HepG2 (cell line): ENCODE results near the gene SIAH1. TPM values are rescaled to one million over a fixed set of nuclear protein-coding genes. Genes with fewer than 3 reads are reported as not detected.

Source experiments
- CHD2 ChIP-seq: IDR thresholded peaks from 2 replicates; pipeline ENCODE4 v1.6.1; 2011; ENCODE audit warnings: low read depth, low read length, improper control_type of control experiment
- DMAP1 ChIP-seq: IDR thresholded peaks from 2 replicates; pipeline ENCODE4 v1.6.1; 2016
- ETV6 ChIP-seq: sonication (generic); formaldehyde crosslinking; conservative IDR thresholded peaks from 2 replicates; pipeline ENCODE4 v1.4.0; 2020; ENCODE audit warnings: missing genetic modification reagents
- FOXA1 ChIP-seq, 2 experiments: fragments of 450-650 bp in 1 of 2; sonication (generic) in 1 of 2; formaldehyde crosslinking in 1 of 2; IDR thresholded peaks; 2 replicates each; pipeline versions ENCODE4 v1.4.0 to v1.6.1; 2016 to 2020; ENCODE audit warnings: missing genetic modification reagents in 1 of 2
- FOXO1 ChIP-seq: sonication (generic); formaldehyde crosslinking; IDR thresholded peaks from 2 replicates; pipeline ENCODE4 v1.4.0; 2020; ENCODE audit warnings: missing genetic modification reagents
- GLI4 ChIP-seq: sonication (generic); formaldehyde crosslinking; IDR thresholded peaks from 2 replicates; pipeline ENCODE4 v1.5.1; 2020; ENCODE audit warnings: missing genetic modification reagents, mild to moderate bottlenecking, moderate library complexity, borderline replicate concordance
- HDAC1 ChIP-seq: sonication (generic); formaldehyde crosslinking; IDR thresholded peaks from 2 replicates; pipeline ENCODE4 v1.5.1; 2020; ENCODE audit warnings: mild to moderate bottlenecking, missing genetic modification reagents
- MEF2D ChIP-seq: sonication (generic); formaldehyde crosslinking; IDR thresholded peaks from 2 replicates; pipeline ENCODE4 v1.5.1; 2020; ENCODE audit warnings: mild to moderate bottlenecking, missing genetic modification reagents
- NCOA5 ChIP-seq: sonication (generic); formaldehyde crosslinking; IDR thresholded peaks from 2 replicates; pipeline ENCODE4 v1.4.0; 2020; ENCODE audit warnings: missing genetic modification reagents
- NFATC3 ChIP-seq: sonication (generic); formaldehyde crosslinking; IDR thresholded peaks from 2 replicates; pipeline ENCODE4 v1.5.1; 2020; ENCODE audit warnings: mild to moderate bottlenecking, missing genetic modification reagents
- NR2F1 ChIP-seq, 2 experiments: fragments of 450-650 bp in 1 of 2; formaldehyde crosslinking in 1 of 2; IDR thresholded peaks; 2 replicates each; pipeline versions ENCODE4 v1.5.0 to v1.6.1; 2016 to 2020; ENCODE audit warnings: mild to moderate bottlenecking in 1 of 2, missing compliant biosample characterization in 1 of 2, missing genetic modification reagents in 1 of 2, moderate library complexity in 1 of 2
- SALL1 ChIP-seq: sonication (generic); formaldehyde crosslinking; IDR thresholded peaks from 2 replicates; pipeline ENCODE4 v1.8.0; 2022; ENCODE audit warnings: mild to moderate bottlenecking, missing genetic modification reagents
- SP140L ChIP-seq: sonication (generic); formaldehyde crosslinking; IDR thresholded peaks from 2 replicates; pipeline ENCODE4 v1.4.0; 2020; ENCODE audit warnings: missing genetic modification reagents, borderline replicate concordance
- SP4 ChIP-seq: sonication (generic); formaldehyde crosslinking; IDR thresholded peaks from 2 replicates; pipeline ENCODE4 v1.8.1; 2023; ENCODE audit warnings: mild to moderate bottlenecking, missing genetic modification reagents
- ZC3H13 ChIP-seq: sonication (generic); formaldehyde crosslinking; IDR thresholded peaks from 2 replicates; pipeline ENCODE4 v1.8.1; 2023; ENCODE audit warnings: mild to moderate bottlenecking, missing genetic modification reagents, moderate library complexity
- ZNF224 ChIP-seq: sonication (generic); formaldehyde crosslinking; IDR thresholded peaks from 2 replicates; pipeline ENCODE4 v1.5.0; 2020; ENCODE audit warnings: mild to moderate bottlenecking, missing genetic modification reagents
- ZNF235 ChIP-seq: sonication (generic); formaldehyde crosslinking; IDR thresholded peaks from 2 replicates; pipeline ENCODE4 v1.8.1; 2023; ENCODE audit warnings: mild to moderate bottlenecking, missing genetic modification reagents, borderline replicate concordance
- ZNF274 ChIP-seq: sonication (generic); formaldehyde crosslinking; IDR thresholded peaks from 2 replicates; pipeline ENCODE4 v1.5.1; 2020; ENCODE audit warnings: mild to moderate bottlenecking, missing genetic modification reagents
- ZNF737 ChIP-seq: sonication (generic); formaldehyde crosslinking; IDR thresholded peaks from 2 replicates; pipeline ENCODE4 v1.5.0; 2020; ENCODE audit warnings: missing genetic modification reagents, mild to moderate bottlenecking, borderline replicate concordance
- polyA plus RNA-seq, 8 experiments: library from polyadenylated mRNA; depleted of rRNA in 3 of 8; stranded (reverse) in 7 of 8; unstranded in 1 of 8; fragments of >200 nt; fragmentation: Illumina TruSeq in 4 of 8; extraction: Trizol in 4 of 8; gene quantifications; 2 replicates each; pipeline versions ENCODE4 v1.2.1 to v1.2.3, GENCODE V29; 2011 to 2016; ENCODE audit warnings: low read depth in 4 of 8, missing spikeins in 1 of 8, mixed read lengths in 1 of 8; ENCODE audit not compliant: insufficient read depth in 1 of 8
- total RNA-seq, 5 experiments: library from RNA; depleted of rRNA; stranded (reverse); fragments of >200 nt; fragmentation: Illumina TruSeq; extraction: Trizol; gene quantifications; 2 replicates each; pipeline ENCODE4 v1.2.3, GENCODE V29; 2016; ENCODE audit warnings: low read depth in 1 of 5

The SIAH1 gene
- total and polyA plus RNA-seq, 2 of the 13 experiments (the other 11 are each of a cell fraction or from before 2014, with no cell fraction given): 16.0 to 28.6 TPM

DNA sequence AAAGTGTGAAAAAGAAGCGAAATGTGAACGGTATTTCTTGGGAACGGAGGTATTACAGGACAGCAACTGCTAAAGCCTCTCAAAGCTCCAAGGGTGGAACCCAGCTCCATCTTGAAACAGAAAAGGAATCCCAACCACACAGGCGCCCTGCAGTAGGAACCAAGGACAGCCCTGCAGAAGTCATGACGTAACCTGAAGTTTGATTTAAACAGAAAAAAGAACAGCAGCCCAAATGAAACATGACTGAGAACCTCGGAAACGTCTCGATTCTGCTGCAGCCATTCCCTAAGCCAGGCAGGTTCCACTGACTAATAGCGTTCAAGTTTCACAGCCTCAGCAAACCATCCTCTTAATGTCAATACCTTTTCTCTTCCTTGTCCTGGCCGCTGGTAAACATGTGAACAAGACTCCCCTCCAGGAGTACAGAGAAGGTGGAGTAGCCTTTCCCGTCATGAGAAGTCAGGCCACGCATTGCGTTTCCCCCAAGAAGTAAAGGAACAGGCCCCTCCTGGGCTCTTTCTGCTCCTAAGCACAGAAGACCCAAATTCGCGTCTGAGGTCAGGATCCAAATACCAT, 20.1 kb downstream of the SIAH1 start (continued):
- TF ChIP-seq ETV6: 0 out of 2 replicates have a peak, but pooled peaks have one; percentile 1
- TF ChIP-seq ZNF737 (CRISPR knock-in tag): peak; percentile 59
- TF ChIP-seq DMAP1 (CRISPR knock-in tag): 0 out of 2 replicates have a peak, but pooled peaks have one; percentile 1
- peak; percentile 62; the same call in 1 of the 2 replicates for TF ChIP-seq ZNF235
- no peak for TF ChIP-seq FOXA1 (IDR thresholded peaks at IDR 0.05)
- peak; percentile 43; the same call in 1 of the 2 replicates for TF ChIP-seq FOXA1 (CRISPR knock-in tag; IDR thresholded peaks at IDR 0.05)
- 0 out of 4 replicates have a peak, but pooled peaks of 1 of the 2 experiments have one; percentile 12 for TF ChIP-seq NR2F1 (CRISPR knock-in tag; IDR thresholded peaks at IDR 0.05)
- TF ChIP-seq GLI4 (CRISPR knock-in tag): peak; percentile 93; the same call in 1 of the 2 replicates
- TF ChIP-seq MEF2D (CRISPR knock-in tag): 0 out of 2 replicates have a peak, but pooled peaks have one; percentile 27
- TF ChIP-seq NCOA5: no peak
- TF ChIP-seq CHD2: no peak
- TF ChIP-seq HDAC1 (CRISPR knock-in tag): peak; percentile 36; the same call in 1 of the 2 replicates
- 0 out of 2 replicates have a peak, but pooled peaks have one; percentile 22 for TF ChIP-seq NFATC3 (CRISPR knock-in tag)
- no peak for TF ChIP-seq ZNF274
- no peak for TF ChIP-seq SP140L (CRISPR knock-in tag)
- no peak for TF ChIP-seq SALL1 (CRISPR knock-in tag)
- TF ChIP-seq SP4: no peak
- TF ChIP-seq FOXO1: 0 out of 2 replicates have a peak, but pooled peaks have one; percentile 5
- 0 out of 2 replicates have a peak, but pooled peaks have one; percentile 6 for TF ChIP-seq ZNF224 (CRISPR knock-in tag)
- TF ChIP-seq ZC3H13 (CRISPR knock-in tag): no peak; the same call in 1 of the 2 replicates
